OCI-LY7 (cell line): ENCODE data around the gene ASIC2. TPM values are rescaled to one million over a fixed set of nuclear protein-coding genes. Genes with fewer than 3 reads are reported as not detected.

Source experiments
- BruUV-seq: library from RNA; stranded (reverse); fragments of 400-500 nt; replicated peaks from 2 replicates; lab custom pipeline; 2021; lab: Mats Ljungman, UMichigan
- CTCF ChIA-PET: fragments of 300-600 bp; sonication (Branson Sonifier 250); formaldehyde crosslinking; loops from one replicate; lab custom pipeline; 2022; ENCODE audit warnings: antibody characterized with exemption; ENCODE audit not compliant: unreplicated experiment; lab: Charles Lee
- POLR2A ChIA-PET: fragments of 300-600 bp; sonication (Branson Sonifier 250); formaldehyde crosslinking; loops from one replicate; lab custom pipeline; 2022; ENCODE audit warnings: antibody characterized with exemption; lab: Charles Lee
- DNase-seq: peaks from one replicate; pipeline ENCODE4 v3.0.0-alpha.2; 2015; ENCODE audit warnings: low spot score
- H2AFZ ChIP-seq: fragments of 200-600 bp; sonication (generic), shearing (Covaris generic); 2 replicates; pipeline ENCODE4 v1.6.1; 2014; ENCODE audit warnings: mild to moderate bottlenecking, antibody characterized with exemption, low read length, moderate library complexity
- H3K27ac ChIP-seq: fragments of 200-600 bp; sonication (generic); 2 replicates; pipeline ENCODE4 v1.5.1; 2014; ENCODE audit warnings: mixed run types, low read depth, mild to moderate bottlenecking, moderate library complexity, low read length, inconsistent platforms; ENCODE audit not compliant: poor library complexity, severe bottlenecking
- H3K36me3 ChIP-seq: fragments of 200-600 bp; sonication (generic); 2 replicates; pipeline ENCODE4 v1.6.1; 2014; ENCODE audit warnings: mild to moderate bottlenecking, antibody characterized with exemption, low read length, moderate library complexity, mixed read lengths; ENCODE audit not compliant: insufficient read depth
- H3K4me1 ChIP-seq: fragments of 200-600 bp; sonication (generic); 2 replicates; pipeline ENCODE4 v1.5.1; 2014; ENCODE audit warnings: mild to moderate bottlenecking, low read length; ENCODE audit not compliant: insufficient read depth, poor library complexity, severe bottlenecking
- H3K4me2 ChIP-seq: fragments of 200-600 bp; sonication (generic); 2 replicates; pipeline ENCODE4 v1.6.1; 2014; ENCODE audit warnings: mild to moderate bottlenecking, low read length
- H3K4me3 ChIP-seq: fragments of 200-600 bp; sonication (generic); 2 replicates; pipeline ENCODE4 v1.5.1; 2014; ENCODE audit warnings: mild to moderate bottlenecking, low read depth, low read length; ENCODE audit not compliant: poor library complexity, severe bottlenecking
- H3K79me2 ChIP-seq: fragments of 200-600 bp; sonication (generic); 2 replicates; pipeline ENCODE4 v1.6.1; 2016; ENCODE audit warnings: low read depth, mild to moderate bottlenecking, low read length, moderate library complexity, mixed read lengths; ENCODE audit not compliant: insufficient read depth
- H3K9me2 ChIP-seq: fragments of 200-600 bp; sonication (generic); 2 replicates; pipeline ENCODE4 v1.6.1; 2016; ENCODE audit warnings: mild to moderate bottlenecking, low read length, mixed read lengths; ENCODE audit not compliant: insufficient read depth
- H3K9me3 ChIP-seq: fragments of 200-600 bp; sonication (generic); 2 replicates; pipeline ENCODE4 v1.6.1; 2014; ENCODE audit warnings: mild to moderate bottlenecking, mixed run types, low read length, mixed read lengths
- H4K20me1 ChIP-seq: fragments of 200-600 bp; sonication (generic); 2 replicates; pipeline ENCODE4 v1.6.1; 2014; ENCODE audit warnings: mild to moderate bottlenecking, antibody characterized with exemption, low read length, moderate library complexity, mixed read lengths; ENCODE audit not compliant: insufficient read depth
- EZH2phosphoT487 ChIP-seq: fragments of 200-600 bp; sonication (generic); IDR thresholded peaks from 2 replicates; pipeline ENCODE4 v1.6.1; 2018; ENCODE audit warnings: low read depth, borderline replicate concordance, mild to moderate bottlenecking, mixed run types, antibody characterized with exemption, low read length, moderate library complexity, mixed read lengths
- intact Hi-C: fragments of 100-400 bp; cut with micrococcal nuclease; formaldehyde crosslinking; loops from one replicate; pipeline ENCODE4 v1.10.0; 2022; ENCODE audit not compliant: unreplicated experiment
- total RNA-seq, 2 experiments: library from RNA; depleted of rRNA in 1 of 2; stranded (reverse); fragments of >200 nt in 1 of 2; shearing (Covaris generic) in 1 of 2; gene quantifications; 2 replicates each; pipeline ENCODE4 v1.2.3, GENCODE V29; 2014 to 2022
- TF ChIP-seq, protein P1 (sequence below): fragments of 200-600 bp; sonication (generic); conservative IDR thresholded peaks from 2 replicates; pipeline ENCODE4 v1.5.1; 2014; ENCODE audit warnings: mild to moderate bottlenecking, antibody characterized with exemption, low read length, moderate library complexity, mixed read lengths

The ASIC2 gene
- total RNA-seq, 2 experiments from 2014 or later: not detected

DNA sequence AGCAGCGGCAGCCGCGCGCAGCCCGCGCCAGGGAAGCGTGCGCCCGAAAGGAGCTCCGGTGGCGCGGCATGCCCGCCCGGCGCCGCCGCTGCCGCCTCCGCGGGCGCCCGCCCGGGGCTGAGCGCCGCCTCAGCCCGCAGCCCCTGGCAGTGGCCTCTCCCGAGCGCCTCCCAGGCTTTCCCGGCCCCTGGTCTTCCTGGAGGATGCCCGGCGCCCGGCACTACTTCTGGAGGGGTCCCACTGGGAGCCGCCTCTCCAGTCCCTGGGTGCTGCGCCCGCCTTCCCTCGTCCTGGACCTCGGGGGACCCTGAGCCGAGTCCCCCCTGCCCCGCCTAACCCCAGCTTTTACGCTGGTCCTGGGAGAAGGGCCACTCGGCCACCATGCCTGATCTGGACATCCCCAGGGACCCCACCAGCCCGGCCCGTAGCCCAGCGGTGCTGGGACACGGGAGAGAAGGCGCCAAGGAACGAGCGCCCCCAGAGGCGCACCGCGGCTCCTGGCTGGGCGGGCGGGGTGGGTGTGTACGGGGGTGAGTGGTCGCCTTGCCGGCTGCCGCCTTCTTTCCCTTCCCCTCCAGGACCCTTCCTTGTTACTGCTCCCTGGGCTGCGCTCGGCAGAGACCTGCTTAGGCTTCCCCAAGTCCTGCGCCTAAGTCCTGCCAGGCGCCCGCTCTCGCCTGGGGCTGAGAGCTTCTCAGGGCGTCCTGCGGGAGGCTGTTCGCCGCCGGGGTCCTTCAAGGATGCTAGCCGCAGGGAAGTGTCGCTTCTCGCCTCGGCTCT is 704 bp downstream of the ASIC2 start:
- Histone ChIP-seq H4K20me1 (no peaks in the 10 kb centered on the region), H3K9me3 (no peaks in the 10 kb centered on the region), H3K36me3 (no peaks in the 10 kb centered on the region), H3K27ac (no peak overlapping the region), H3K4me3 (no peak overlapping the region), H3K79me2 (no peaks in the 10 kb centered on the region), H3K4me2 (no peak overlapping the region), H3K4me1 (no peaks in the 10 kb centered on the region), H2AFZ (no peak overlapping the region), H3K9me2 (no peaks in the 10 kb centered on the region)
- POLR2A ChIA-PET: no interaction called here
- intact Hi-C loops: no loop called here
- no peak for TF ChIP-seq EZH2phosphoT487
- TF ChIP-seq, protein P1, sequence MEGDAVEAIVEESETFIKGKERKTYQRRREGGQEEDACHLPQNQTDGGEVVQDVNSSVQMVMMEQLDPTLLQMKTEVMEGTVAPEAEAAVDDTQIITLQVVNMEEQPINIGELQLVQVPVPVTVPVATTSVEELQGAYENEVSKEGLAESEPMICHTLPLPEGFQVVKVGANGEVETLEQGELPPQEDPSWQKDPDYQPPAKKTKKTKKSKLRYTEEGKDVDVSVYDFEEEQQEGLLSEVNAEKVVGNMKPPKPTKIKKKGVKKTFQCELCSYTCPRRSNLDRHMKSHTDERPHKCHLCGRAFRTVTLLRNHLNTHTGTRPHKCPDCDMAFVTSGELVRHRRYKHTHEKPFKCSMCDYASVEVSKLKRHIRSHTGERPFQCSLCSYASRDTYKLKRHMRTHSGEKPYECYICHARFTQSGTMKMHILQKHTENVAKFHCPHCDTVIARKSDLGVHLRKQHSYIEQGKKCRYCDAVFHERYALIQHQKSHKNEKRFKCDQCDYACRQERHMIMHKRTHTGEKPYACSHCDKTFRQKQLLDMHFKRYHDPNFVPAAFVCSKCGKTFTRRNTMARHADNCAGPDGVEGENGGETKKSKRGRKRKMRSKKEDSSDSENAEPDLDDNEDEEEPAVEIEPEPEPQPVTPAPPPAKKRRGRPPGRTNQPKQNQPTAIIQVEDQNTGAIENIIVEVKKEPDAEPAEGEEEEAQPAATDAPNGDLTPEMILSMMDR: no peak
- no TSS peak for BruUV-seq
- CTCF ChIA-PET: no interaction called here
- DNase-seq: no peak

DNA sequence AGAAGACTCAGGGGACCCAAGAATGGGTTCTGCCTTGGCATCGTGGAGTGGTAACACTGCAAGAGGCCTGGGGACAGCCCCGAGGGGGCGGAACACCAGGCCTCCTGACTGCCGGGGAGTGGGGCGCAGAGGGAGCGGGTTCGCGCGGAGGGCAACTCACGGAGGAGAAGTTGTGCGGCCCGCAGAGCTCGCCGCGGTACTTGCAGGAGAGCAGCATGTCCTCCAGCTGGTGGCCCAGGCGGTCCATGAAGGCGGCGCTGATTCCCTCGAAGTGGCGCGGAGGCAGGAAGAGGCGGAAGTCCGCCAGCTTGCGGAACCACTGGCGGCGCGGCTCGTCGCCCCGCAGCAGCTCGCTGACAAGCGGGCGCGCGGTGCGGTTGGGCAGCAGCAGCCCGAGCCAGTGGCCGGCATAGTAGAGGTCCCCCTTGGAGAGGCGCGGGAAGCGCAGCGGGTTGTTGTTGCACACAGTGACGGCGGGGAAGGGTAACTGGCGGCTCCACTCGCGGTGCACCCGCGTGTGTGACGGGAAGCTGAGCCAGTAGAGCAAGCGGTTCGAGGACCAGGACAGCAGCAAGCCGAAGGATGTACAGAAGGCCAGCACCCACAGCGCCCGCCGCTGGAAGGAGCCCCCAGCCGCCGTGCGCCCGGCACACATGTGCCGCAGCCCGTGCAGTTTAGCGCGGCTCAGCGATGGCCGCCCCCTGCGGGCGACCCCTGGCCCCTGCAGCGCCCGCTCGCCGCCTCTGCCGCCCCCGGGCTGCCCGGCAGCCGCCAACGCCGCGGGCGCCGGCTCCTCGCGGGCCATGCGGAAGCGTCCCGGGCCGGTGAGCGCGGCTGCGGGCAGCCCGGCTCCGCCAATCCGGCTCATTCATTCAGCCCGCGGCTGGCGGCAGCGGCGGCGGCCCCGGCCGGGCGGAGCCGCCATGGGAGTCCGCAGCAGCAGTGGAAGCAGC is 1.6 kb downstream of the ASIC2 start:
- H2AFZ ChIP-seq: no peak overlapping the region

More for the DNA sequence above, 1.6 kb downstream of the ASIC2 start:
- Histone ChIP-seq H3K9me3 (no peaks in the 10 kb centered on the region), H4K20me1 (no peaks in the 10 kb centered on the region), H3K36me3 (no peaks in the 10 kb centered on the region), H3K9me2 (no peaks in the 10 kb centered on the region), H3K4me1 (no peaks in the 10 kb centered on the region), H3K4me3 (no peak overlapping the region), H3K27ac (no peak overlapping the region), H3K79me2 (no peaks in the 10 kb centered on the region), H3K4me2 (no peak overlapping the region)
- ChIA-PET CTCF (no interaction called here), POLR2A (no interaction called here)
- TF ChIP-seq, protein P1: no peak
- TF ChIP-seq EZH2phosphoT487: no peak
- BruUV-seq: no TSS peak
- DNase-seq: no peak
- intact Hi-C loops: no loop called here
